Neural crest cell (in vitro differentiated cells): ENCODE results near the gene NPAS4. TPM values are rescaled to one million over a fixed set of nuclear protein-coding genes. Genes with fewer than 3 reads are reported as not detected.

ENCODE experiments used
- DNase-seq: peaks from one replicate; pipeline ENCODE4 v3.0.0; 2021; ENCODE audit warnings: low read depth, mixed read lengths, low spot score
- H3K27ac Mint-ChIP-seq: one replicate; pipeline ENCODE4 v1.8.0; 2021; ENCODE audit warnings: mild to moderate bottlenecking, mixed read lengths; ENCODE audit not compliant: unreplicated experiment
- H3K27me3 Mint-ChIP-seq: 2 replicates; pipeline ENCODE4 v1.8.0; 2021; ENCODE audit warnings: low read depth, mild to moderate bottlenecking, mixed read lengths
- H3K36me3 Mint-ChIP-seq: 2 replicates; pipeline ENCODE4 v1.8.0; 2021; ENCODE audit warnings: low read depth, mild to moderate bottlenecking, mixed read lengths
- H3K4me1 Mint-ChIP-seq: 2 replicates; pipeline ENCODE4 v1.8.0; 2021; ENCODE audit warnings: mixed read lengths
- H3K4me3 Mint-ChIP-seq: one replicate; pipeline ENCODE4 v1.8.0; 2021; ENCODE audit warnings: mild to moderate bottlenecking, mixed read lengths
- H3K9me3 Mint-ChIP-seq: 2 replicates; pipeline ENCODE4 v1.8.0; 2021; ENCODE audit warnings: mixed read lengths
- total RNA-seq: library from RNA; stranded (reverse); gene quantifications from 2 replicates; pipeline ENCODE4 v1.2.1, GENCODE V29; 2021
- TF ChIP-seq, protein P1 (sequence below): fragments of 200-600 bp; sonication (generic); conservative IDR thresholded peaks from 2 replicates; pipeline ENCODE4 v1.5.0; 2021; ENCODE audit warnings: antibody characterized with exemption, mild to moderate bottlenecking

Gene NPAS4
- total RNA-seq, 1 donor from 2014 or later, result 0.63 TPM

DNA sequence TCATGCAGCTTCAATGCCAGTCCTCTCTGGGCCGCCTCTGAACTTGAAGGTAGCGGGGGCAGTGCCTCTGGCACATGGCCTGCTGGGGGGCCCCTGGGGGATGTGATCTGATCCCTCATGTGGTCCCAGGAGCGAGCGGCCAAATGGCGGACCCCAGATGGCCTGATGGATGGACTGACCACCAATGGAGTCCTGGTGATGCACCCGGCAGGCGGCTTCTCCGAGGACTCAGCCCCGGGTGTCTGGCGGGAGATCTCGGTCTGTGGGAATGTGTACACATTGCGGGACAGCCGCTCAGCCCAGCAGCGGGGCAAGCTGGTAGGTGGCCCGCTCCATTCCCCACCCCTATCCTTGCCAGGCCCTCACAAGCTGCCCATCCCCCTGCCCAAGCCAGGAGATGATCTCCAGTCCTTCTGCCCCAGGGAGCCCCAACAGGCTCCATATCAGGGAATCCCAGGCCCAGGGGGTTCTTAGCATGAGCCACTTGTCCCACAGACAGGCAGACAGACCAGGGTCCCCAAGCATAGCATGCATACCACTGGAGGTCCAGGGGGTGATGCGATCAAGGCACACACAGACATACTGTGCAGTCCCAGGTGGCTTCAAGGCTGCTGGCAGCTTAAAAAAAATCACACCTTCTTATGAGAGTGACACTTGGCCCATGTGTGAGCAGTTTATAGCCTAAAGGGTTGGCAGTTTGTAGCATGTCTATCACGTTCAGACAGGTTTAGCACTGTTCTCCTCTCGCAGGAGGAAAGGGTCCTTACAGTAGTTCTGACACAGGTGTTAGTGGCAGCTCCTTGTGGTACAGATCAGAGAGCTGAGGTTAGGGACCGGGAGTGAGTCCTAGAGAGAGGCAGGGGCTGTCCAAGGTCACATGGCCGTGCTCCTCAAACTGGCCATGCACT is 53.0 kb downstream of the NPAS4 start:
- Mint-ChIP-seq H3K4me1 (peaks cover 23% of the 10 kb centered on the region), H3K36me3 (peaks cover 3% of the 10 kb centered on the region), H3K4me3 (no peak overlapping the region), H3K9me3 (no peaks in the 10 kb centered on the region), H3K27ac (no peak overlapping the region), H3K27me3 (no peaks in the 10 kb centered on the region)
- no peak for DNase-seq
- TF ChIP-seq, protein P1, sequence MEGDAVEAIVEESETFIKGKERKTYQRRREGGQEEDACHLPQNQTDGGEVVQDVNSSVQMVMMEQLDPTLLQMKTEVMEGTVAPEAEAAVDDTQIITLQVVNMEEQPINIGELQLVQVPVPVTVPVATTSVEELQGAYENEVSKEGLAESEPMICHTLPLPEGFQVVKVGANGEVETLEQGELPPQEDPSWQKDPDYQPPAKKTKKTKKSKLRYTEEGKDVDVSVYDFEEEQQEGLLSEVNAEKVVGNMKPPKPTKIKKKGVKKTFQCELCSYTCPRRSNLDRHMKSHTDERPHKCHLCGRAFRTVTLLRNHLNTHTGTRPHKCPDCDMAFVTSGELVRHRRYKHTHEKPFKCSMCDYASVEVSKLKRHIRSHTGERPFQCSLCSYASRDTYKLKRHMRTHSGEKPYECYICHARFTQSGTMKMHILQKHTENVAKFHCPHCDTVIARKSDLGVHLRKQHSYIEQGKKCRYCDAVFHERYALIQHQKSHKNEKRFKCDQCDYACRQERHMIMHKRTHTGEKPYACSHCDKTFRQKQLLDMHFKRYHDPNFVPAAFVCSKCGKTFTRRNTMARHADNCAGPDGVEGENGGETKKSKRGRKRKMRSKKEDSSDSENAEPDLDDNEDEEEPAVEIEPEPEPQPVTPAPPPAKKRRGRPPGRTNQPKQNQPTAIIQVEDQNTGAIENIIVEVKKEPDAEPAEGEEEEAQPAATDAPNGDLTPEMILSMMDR, result no peak

DNA sequence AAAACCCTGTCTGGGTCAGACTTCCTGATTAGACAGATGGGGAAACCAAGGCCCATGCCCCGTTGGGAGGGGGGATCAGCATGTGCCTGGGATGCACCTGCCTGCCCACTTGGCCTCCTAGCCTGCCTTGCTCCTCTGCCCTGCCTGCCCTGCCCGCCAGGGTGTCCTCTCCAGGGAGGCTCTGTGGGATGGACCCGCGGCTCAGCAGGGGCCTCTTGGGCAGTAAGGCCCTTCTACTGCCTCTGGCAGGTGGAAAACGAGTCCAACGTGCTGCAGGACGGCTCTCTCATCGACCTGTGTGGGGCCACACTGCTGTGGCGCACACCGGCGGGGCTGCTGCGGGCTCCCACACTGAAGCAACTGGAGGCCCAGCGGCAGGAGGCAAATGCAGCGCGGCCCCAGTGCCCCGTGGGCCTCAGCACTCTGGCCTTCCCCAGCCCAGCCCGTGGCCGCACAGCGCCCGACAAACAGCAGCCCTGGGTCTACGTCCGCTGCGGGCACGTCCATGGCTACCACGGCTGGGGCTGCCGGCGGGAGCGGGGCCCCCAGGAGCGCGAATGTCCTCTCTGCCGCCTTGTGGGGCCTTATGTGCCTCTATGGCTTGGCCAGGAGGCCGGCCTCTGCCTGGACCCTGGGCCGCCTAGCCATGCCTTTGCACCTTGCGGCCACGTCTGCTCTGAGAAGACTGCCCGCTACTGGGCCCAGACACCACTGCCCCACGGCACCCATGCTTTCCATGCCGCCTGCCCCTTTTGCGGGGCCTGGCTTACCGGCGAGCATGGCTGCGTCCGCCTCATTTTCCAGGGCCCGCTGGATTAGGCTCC is 54.7 kb downstream of the NPAS4 start:
- no peaks in the 10 kb centered on the region for H3K27me3 Mint-ChIP-seq
- H3K9me3 Mint-ChIP-seq, result no peaks in the 10 kb centered on the region
- no peak for DNase-seq
- TF ChIP-seq, protein P1, result no peak
- peaks cover 23% of the 10 kb centered on the region for H3K4me1 Mint-ChIP-seq
- no peak overlapping the region for H3K4me3 Mint-ChIP-seq
- H3K27ac Mint-ChIP-seq, result no peak overlapping the region
- H3K36me3 Mint-ChIP-seq, result no peaks in the 10 kb centered on the region

Other genes starting within 250 kb of the NPAS4 start
- gene KLC2, start 163.3 kb upstream of the NPAS4 start, total RNA-seq, result 64.5 and 70.8 TPM in 2 replicates
- gene RAB1B, start 152.4 kb upstream of the NPAS4 start, total RNA-seq, result 114 and 116 TPM in 2 replicates
- gene CNIH2, start 142.9 kb upstream of the NPAS4 start, total RNA-seq, result 44.6 and 46.0 TPM in 2 replicates
- gene YIF1A, start 131.9 kb upstream of the NPAS4 start, total RNA-seq, result 59.4 and 60.9 TPM in 2 replicates
- gene TMEM151A, start 129.1 kb upstream of the NPAS4 start, total RNA-seq, result 0.57 and 1.0 TPM in 2 replicates
- 4.2 and 4.8 TPM in 2 replicates for gene CD248, start 104.0 kb upstream of the NPAS4 start, total RNA-seq
- 3.7 and 4.3 TPM in 2 replicates for gene RIN1, start 84.6 kb upstream of the NPAS4 start, total RNA-seq
- 40.2 and 49.0 TPM in 2 replicates for gene BRMS1, start 75.9 kb upstream of the NPAS4 start, total RNA-seq
- 43.3 and 43.8 TPM in 2 replicates for gene B4GAT1, start 73.4 kb upstream of the NPAS4 start, total RNA-seq
- gene SLC29A2, start 49.3 kb upstream of the NPAS4 start, total RNA-seq, result 38.7 and 39.5 TPM in 2 replicates
- gene MRPL11, start 17.8 kb downstream of the NPAS4 start, total RNA-seq, result 91.4 and 92.7 TPM in 2 replicates
- gene PELI3, start 45.9 kb downstream of the NPAS4 start, total RNA-seq, result 13.3 and 13.6 TPM in 2 replicates
- 66.8 and 68.9 TPM in 2 replicates for gene DPP3, start 59.4 kb downstream of the NPAS4 start, total RNA-seq
- gene BBS1, start 89.6 kb downstream of the NPAS4 start, total RNA-seq, result 54.7 and 56.1 TPM in 2 replicates
- gene ZDHHC24, start 125.0 kb downstream of the NPAS4 start, total RNA-seq, result 7.3 and 7.7 TPM in 2 replicates
- 0.16 and 0.35 TPM in 2 replicates for gene ACTN3, start 125.9 kb downstream of the NPAS4 start, total RNA-seq
- not detected in 2 replicates for gene CTSF, start 147.6 kb downstream of the NPAS4 start, total RNA-seq
- 0.93 and 1.1 TPM in 2 replicates for gene CCDC87, start 172.0 kb downstream of the NPAS4 start, total RNA-seq
- 47.2 and 49.8 TPM in 2 replicates for gene CCS, start 172.2 kb downstream of the NPAS4 start, total RNA-seq
- gene RBM14, start 195.6 kb downstream of the NPAS4 start, total RNA-seq, result 157 and 160 TPM in 2 replicates
- gene RBM4, start 217.7 kb downstream of the NPAS4 start, total RNA-seq, result 268 and 269 TPM in 2 replicates